PC-9 (cell line): ENCODE measurements around the gene MMD. TPM values are rescaled to one million over a fixed set of nuclear protein-coding genes. Genes with fewer than 3 reads are reported as not detected.

Experiments used
- BruUV-seq: library from RNA; stranded (reverse); fragments of 400-500 nt; replicated peaks from 2 replicates; lab custom pipeline; 2021; lab: Mats Ljungman, UMichigan
- CTCF ChIA-PET: fragments of 300-600 bp; sonication (Branson Sonifier 250); formaldehyde crosslinking; loops from one replicate; lab custom pipeline; 2022; ENCODE audit warnings: antibody characterized with exemption; lab: Charles Lee
- POLR2A ChIA-PET: fragments of 300-600 bp; sonication (Branson Sonifier 250); formaldehyde crosslinking; loops from one replicate; lab custom pipeline; 2022; ENCODE audit warnings: antibody characterized with exemption; ENCODE audit not compliant: unreplicated experiment; lab: Charles Lee
- DNase-seq, 2 experiments: peaks; one replicate each; pipeline versions ENCODE4 v3.0.0 to v3.0.0-alpha.2; 2015 to 2022; ENCODE audit warnings: mixed read lengths in 1 of 2
- H2AFZ ChIP-seq: fragments of 200-600 bp; sonication (generic); 2 replicates; pipeline ENCODE4 v1.8.1; 2017; ENCODE audit warnings: antibody characterized with exemption
- H3F3A ChIP-seq: fragments of 200-600 bp; sonication (generic); 2 replicates; pipeline ENCODE4 v1.8.1; 2017; ENCODE audit warnings: antibody characterized with exemption, mild to moderate bottlenecking, low read depth; ENCODE audit not compliant: insufficient read depth
- H3K27ac ChIP-seq: fragments of 200-600 bp; sonication (generic); 2 replicates; pipeline ENCODE4 v1.6.1; 2016; ENCODE audit warnings: mixed run types
- H3K27me3 ChIP-seq: fragments of 200-600 bp; sonication (generic); 2 replicates; pipeline ENCODE4 v1.6.1; 2016; ENCODE audit warnings: low read depth, mixed run types; ENCODE audit not compliant: insufficient read depth
- H3K36me3 ChIP-seq: fragments of 200-600 bp; sonication (generic); 2 replicates; pipeline ENCODE4 v1.6.1; 2016; ENCODE audit warnings: low read depth, mixed run types
- H3K4me1 ChIP-seq: fragments of 200-600 bp; sonication (generic); replicated peaks from 2 replicates; pipeline ENCODE4 v1.6.1; 2016; ENCODE audit warnings: mixed run types; ENCODE audit not compliant: insufficient read depth
- H3K4me2 ChIP-seq: fragments of 200-600 bp; sonication (generic); 2 replicates; pipeline ENCODE4 v1.6.1; 2017; ENCODE audit warnings: mixed run types
- H3K4me3 ChIP-seq: fragments of 200-600 bp; sonication (generic); 2 replicates; pipeline ENCODE4 v1.6.1; 2016; ENCODE audit warnings: mixed run types
- H3K79me2 ChIP-seq: fragments of 200-600 bp; sonication (generic); 2 replicates; pipeline ENCODE4 v1.6.1; 2017; ENCODE audit warnings: low read depth, mixed run types
- H3K9me2 ChIP-seq: fragments of 200-600 bp; sonication (generic); 2 replicates; pipeline ENCODE4 v1.8.1; 2017; ENCODE audit warnings: mild to moderate bottlenecking; ENCODE audit not compliant: insufficient read depth
- H3K9me3 ChIP-seq: fragments of 200-600 bp; sonication (generic); 2 replicates; pipeline ENCODE4 v1.8.1; 2016; ENCODE audit warnings: low read depth; ENCODE audit not compliant: insufficient read depth
- H4K20me1 ChIP-seq: fragments of 200-600 bp; sonication (generic); 2 replicates; pipeline ENCODE4 v1.8.1; 2017; ENCODE audit not compliant: insufficient read depth
- CTCF ChIP-seq: fragments of 200-600 bp; sonication (generic); conservative IDR thresholded peaks from 2 replicates; pipeline ENCODE4 v1.6.1; 2017; ENCODE audit warnings: mixed run types, antibody characterized with exemption, mild to moderate bottlenecking, moderate library complexity
- EZH2 ChIP-seq: fragments of 200-600 bp; sonication (generic); IDR thresholded peaks from 2 replicates; pipeline ENCODE4 v1.8.0; 2017; ENCODE audit warnings: antibody characterized with exemption, low read depth
- intact Hi-C: fragments of 100-400 bp; cut with micrococcal nuclease; formaldehyde crosslinking; loops from one replicate; pipeline ENCODE4 v1.10.0; 2022; ENCODE audit not compliant: unreplicated experiment
- total RNA-seq: library from RNA; stranded (reverse); gene quantifications from 2 replicates; pipeline ENCODE4 v1.2.3, GENCODE V29; 2021

Gene MMD
- total RNA-seq, 1 experiment from 2014 or later, result 7.2 TPM

DNA sequence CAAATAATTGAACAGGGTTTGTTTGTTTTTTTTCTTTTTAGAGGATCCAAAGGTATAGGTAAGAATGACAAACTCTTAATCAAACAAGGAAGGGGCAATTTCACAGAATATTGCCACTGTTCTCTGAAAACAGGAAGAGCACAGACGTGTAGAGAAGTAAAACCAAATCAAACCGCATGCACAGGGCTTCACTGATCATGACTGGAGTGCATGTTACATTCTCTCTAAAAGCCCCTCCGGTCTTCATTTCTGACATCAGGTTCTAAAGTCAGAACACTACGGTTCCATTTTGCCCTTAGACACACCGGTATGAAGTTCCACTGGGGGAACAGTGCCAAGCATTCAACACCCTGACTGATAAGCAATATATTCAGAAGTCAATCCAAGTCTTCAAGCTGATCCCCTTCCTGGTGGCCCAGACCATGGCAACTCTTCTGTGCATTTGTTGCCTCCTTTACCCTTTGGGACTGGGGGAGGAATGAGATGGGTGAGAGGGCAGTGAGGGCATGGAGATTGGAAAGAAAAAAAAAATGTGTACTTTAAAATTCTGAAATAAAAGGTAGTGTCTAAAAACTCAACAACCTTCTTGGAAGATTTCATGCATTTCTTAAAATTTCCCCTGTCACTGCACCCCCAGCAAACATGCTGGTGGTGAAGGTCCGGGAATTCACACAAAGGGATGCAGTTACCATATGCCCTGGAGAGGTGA lies 1.4 kb downstream of the MMD start:
- BruUV-seq, result no TSS peak
- Histone ChIP-seq H3K27me3 (no peaks in the 10 kb centered on the region), H3K4me2 (peak overlapping the region; percentile 96), H3F3A (no peaks in the 10 kb centered on the region), H4K20me1 (no peaks in the 10 kb centered on the region), H3K9me2 (no peaks in the 10 kb centered on the region), H3K27ac (no peak overlapping the region), H3K9me3 (no peaks in the 10 kb centered on the region), H3K4me1 (peaks cover 15% of the 10 kb centered on the region; the same call in 1 of the 2 replicates), H3K36me3 (no peaks in the 10 kb centered on the region), H2AFZ (peak overlapping the region; percentile 98; the same call in 1 of the 2 replicates), H3K79me2 (peaks cover 17% of the 10 kb centered on the region; the same call in 1 of the 2 replicates), H3K4me3 (peak overlapping the region; percentile 97)
- TF ChIP-seq CTCF (no peak), EZH2 (no peak)
- no peak for DNase-seq
- ChIA-PET POLR2A (no interaction called here), CTCF (no interaction called here)
- intact Hi-C loops, result no loop called here

DNA sequence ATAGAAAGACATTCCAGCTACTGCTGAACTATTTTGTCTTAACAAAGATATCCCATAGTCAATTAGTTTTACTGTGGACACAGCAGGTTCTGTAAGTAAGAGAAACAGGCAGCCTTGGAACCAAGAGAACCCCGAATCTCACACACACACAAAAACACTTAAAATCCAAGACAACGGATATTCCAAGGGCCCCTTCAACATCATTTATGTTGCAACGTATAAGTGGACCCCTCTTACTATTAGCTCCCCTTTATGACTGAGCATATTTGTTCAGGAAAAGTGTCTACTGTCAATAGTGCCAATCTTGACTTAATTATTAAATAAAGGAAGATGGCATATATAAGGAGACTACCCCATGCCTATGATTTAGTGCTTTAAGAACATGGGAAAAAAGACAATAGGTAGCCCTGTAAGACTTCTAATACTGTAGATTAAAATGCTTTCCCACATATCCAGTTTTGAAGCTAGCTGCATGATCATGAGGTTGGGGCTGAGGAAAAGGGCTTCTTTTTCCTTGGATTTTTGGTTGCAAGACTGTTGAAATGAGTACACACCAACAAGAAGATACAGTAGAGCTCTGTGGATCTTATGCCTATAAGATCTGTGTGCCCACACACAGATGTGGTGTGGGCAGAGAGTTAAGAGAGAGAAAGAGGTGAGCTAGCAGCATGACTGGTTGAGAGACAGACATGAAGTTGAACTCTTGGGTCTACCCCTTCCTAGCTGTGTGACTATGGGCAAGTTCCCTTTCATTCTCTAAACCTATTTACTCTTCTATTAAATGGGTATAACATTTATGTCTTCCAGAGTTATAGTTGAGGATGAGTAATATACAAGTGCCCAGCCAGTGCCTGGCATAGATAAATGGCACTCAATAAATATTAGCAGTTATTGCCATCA lies 3.0 kb downstream of the MMD start:
- H3K4me3 ChIP-seq, result no peak overlapping the region
- intact Hi-C loops, result no loop called here
- no peaks in the 10 kb centered on the region for H3K36me3 ChIP-seq
- H3F3A ChIP-seq, result no peaks in the 10 kb centered on the region
- peaks cover 11% of the 10 kb centered on the region; the same call in 1 of the 2 replicates for H3K4me1 ChIP-seq
- TF ChIP-seq EZH2 (no peak), CTCF (no peak)
- BruUV-seq, result no TSS peak
- no peaks in the 10 kb centered on the region for H3K9me3 ChIP-seq
- no peaks in the 10 kb centered on the region for H3K27me3 ChIP-seq
- H3K79me2 ChIP-seq, result peaks cover 17% of the 10 kb centered on the region; the same call in 1 of the 2 replicates
- H3K9me2 ChIP-seq, result no peaks in the 10 kb centered on the region
- POLR2A ChIA-PET, result no interaction called here
- H2AFZ ChIP-seq, result no peak overlapping the region
- CTCF ChIA-PET, result no interaction called here
- H4K20me1 ChIP-seq, result no peaks in the 10 kb centered on the region
- no peak overlapping the region for H3K4me2 ChIP-seq
- H3K27ac ChIP-seq, result no peak overlapping the region
- no peak for DNase-seq

DNA sequence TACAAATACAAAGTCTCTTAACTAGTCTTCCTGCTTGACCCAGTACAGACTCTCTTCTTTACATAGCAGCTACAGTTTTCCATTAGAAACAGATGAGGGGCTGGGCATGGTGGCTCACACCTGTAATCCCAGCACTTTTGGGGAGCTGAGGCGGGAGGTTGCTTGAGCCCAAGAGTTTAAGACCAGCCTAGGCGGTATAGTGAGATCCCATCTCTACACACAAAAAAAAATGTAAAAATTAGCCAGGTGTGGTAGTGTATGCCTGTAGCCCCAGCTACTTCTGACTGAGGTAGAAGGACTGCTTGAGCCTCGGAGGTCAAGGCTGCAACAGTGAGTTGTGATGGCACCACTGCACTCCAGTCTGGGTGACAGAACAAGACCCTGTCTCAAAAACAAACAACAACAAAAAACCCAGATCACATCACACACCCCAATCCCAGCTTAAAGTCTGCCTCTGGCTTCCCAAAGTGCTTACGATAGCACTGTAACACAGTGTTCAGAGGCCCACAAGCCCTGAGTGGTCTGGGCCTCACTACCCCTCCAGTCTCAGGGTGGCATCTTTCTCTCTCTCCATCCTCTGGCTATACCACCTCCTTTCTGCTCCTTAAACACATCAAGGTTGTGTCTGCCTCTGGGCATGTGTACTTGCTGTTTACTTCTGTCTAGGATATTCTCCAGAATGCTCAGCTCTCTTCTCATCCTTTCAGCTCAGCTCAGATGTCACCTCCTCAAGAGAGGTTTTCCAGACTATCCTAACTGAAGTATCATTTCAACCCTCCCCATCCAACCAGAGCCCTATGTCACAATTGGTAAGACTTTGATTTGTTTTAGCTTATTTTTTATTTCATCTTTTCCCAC lies 4.0 kb downstream of the MMD start:
- H3K27me3 ChIP-seq, result no peaks in the 10 kb centered on the region
- no peak overlapping the region for H3K4me2 ChIP-seq
- ChIA-PET POLR2A (no interaction called here), CTCF (no interaction called here)
- H3F3A ChIP-seq, result no peaks in the 10 kb centered on the region
- no peak overlapping the region for H2AFZ ChIP-seq
- peaks cover 11% of the 10 kb centered on the region; the same call in 1 of the 2 replicates for H3K4me1 ChIP-seq
- no TSS peak for BruUV-seq
- H3K9me3 ChIP-seq, result no peaks in the 10 kb centered on the region
- no peaks in the 10 kb centered on the region for H4K20me1 ChIP-seq
- no peaks in the 10 kb centered on the region for H3K36me3 ChIP-seq
- H3K4me3 ChIP-seq, result no peak overlapping the region
- no peaks in the 10 kb centered on the region for H3K9me2 ChIP-seq
- intact Hi-C loops, result no loop called here
- DNase-seq, result no peak
- H3K79me2 ChIP-seq, result peaks cover 17% of the 10 kb centered on the region; the same call in 1 of the 2 replicates
- no peak overlapping the region for H3K27ac ChIP-seq
- TF ChIP-seq EZH2 (no peak), CTCF (no peak)
